Amniotic epithelial cell (primary cell): ENCODE data around the gene DERL3.

Experiments used
- DNase-seq: peaks from one replicate; pipeline ENCODE4 v3.0.0-alpha.2; 2010; ENCODE audit warnings: low read depth

Gene DERL3

GRCh38 chr22:23847310-23847920 lies 8.6 kb upstream of the DERL3 start:
- no peak for DNase-seq

- DNase-seq, result no peak
Measured at GRCh38 chr22:23846081-23846469, 7.3 kb upstream of the DERL3 start.

GRCh38 chr22:23845265-23846080 lies 6.7 kb upstream of the DERL3 start:
- DNase-seq, result no peak

DNA sequence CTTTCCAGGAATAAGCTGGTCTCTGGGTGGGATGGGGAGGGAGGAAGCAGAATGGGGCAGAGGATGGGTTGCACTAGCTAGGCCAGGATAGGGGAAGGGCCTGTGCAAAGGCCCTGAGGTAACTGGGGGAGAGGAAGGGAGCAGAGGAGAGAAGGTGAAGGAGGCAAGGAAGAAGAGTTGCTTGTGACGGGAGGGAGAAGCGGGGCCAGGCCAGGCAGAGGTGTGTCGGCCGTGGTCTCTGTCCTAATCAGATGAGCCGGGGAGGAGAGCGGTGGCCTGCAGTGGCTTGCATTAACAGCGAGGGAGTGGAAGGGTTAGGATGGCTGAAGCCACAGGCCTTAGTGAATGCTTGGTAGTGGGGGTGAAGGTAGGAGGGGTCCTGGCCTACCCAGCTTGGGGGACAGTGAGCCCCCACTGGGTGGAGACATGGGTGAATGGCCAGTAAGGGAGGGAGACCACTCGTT lies 6.0 kb upstream of the DERL3 start:
- no peak for DNase-seq

GRCh38 chr22:23842599-23842998 lies 3.8 kb upstream of the DERL3 start:
- no peak for DNase-seq

- DNase-seq, result no peak
Measured at GRCh38 chr22:23841736-23842445, 3.1 kb upstream of the DERL3 start.

DNA sequence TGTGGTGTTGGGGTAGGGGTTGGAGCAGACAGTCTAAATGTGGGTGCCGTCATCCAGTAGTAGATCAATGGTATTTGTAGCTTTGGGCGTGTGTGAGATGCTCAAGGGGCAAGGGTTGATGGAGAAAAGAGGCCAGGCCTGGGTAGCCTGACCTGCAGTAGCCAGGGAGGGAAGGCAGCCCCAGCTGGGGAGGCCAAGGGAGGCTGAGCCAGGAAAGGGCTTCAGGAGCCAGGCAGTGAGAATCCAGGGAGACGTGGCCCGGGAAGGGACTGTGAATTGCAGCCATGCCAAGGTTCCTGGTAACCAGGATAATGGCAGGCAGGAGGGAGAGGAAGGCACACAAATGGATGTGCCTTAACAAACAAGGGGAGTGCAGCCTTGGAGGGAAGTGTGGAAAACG lies 2.5 kb upstream of the DERL3 start:
- DNase-seq, result no peak

DNA sequence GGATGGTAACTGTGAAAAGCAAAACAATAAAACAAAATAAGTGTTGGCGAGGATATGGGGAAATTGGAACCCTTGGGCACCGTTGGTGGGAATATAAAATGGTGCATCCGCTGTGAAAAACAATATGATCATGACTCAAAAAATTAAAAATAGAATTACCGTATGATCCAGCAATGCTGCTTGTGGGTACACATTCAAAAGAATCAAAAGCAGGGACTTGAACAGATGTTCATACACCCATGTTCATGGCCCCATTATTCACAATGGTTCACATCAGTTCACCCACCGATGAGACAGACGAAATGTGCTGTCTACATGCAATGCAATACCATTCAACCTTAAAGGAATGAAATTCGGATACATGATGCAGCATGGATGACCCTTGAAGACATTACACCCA lies 1.2 kb upstream of the DERL3 start:
- DNase-seq, result no peak

DNA sequence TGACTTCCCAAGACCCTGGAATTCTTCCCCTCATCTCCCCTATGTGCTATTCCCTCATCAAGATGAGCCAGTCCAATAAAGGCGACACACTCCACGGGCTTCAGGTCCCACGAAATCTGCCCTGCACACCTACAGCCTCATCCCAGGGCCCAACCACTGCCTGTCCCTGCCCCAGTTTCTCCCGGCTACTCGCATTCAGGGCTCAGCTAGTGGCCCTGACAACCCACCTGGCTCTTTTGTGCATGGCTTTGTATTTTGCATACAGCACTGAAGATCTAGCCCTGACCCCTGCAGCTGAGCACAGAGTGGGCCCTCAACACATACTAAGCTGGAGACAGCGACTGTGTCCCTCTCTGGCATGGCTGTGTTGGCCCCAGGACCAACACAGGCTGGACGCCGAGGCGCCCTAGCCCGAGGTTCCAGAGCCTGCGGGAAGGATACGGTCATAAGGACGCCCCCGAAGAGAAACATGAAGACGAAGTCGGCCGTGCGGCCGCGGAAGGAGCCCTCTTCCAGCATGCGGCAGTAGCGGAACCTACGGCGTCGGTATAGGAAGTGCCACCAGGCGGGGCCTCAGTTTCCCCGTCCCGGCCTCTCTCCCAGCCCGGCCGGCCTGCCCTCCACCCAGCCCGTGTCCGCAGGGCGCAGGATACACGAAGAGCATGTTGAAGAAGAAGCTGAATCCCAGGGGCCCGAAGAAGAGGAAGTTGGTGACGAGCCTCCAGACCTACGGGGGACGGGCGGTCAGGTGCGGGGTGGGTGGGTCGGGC lies 710 bp downstream of the DERL3 start:
- no peak for DNase-seq

- DNase-seq, result no peak
Measured at GRCh38 chr22:23837496-23837859, 1.3 kb downstream of the DERL3 start.

GRCh38 chr22:23836692-23837495 lies 1.9 kb downstream of the DERL3 start:
- DNase-seq, result no peak

- no peak for DNase-seq
Measured at GRCh38 chr22:23836281-23836680, 2.5 kb downstream of the DERL3 start.

GRCh38 chr22:23835484-23836144 lies 3.2 kb downstream of the DERL3 start:
- no peak for DNase-seq

- no peak for DNase-seq
Measured at GRCh38 chr22:23834793-23835483, 3.9 kb downstream of the DERL3 start.

DNA sequence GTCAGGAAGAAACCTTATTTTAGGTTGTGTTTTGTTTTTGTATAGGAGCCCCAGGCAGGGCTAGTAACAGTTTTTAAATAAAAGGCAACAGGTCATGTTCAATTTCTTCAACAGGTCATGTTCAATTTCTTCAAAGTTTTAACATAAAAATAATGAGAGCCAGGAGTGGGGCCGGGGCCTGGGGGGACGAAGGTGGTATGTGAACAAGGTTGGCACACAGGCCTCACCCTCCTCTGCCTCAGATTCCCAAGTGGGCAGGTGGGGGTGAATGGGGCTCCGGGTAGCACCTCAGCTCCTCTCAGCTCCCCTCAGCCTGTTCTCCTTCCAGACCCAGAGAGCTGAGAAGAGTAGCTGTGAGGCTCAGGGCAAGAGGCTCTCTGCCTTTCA lies 4.4 kb downstream of the DERL3 start:
- no peak for DNase-seq

GRCh38 chr22:23833911-23834317 lies 4.9 kb downstream of the DERL3 start:
- no peak for DNase-seq

DNA sequence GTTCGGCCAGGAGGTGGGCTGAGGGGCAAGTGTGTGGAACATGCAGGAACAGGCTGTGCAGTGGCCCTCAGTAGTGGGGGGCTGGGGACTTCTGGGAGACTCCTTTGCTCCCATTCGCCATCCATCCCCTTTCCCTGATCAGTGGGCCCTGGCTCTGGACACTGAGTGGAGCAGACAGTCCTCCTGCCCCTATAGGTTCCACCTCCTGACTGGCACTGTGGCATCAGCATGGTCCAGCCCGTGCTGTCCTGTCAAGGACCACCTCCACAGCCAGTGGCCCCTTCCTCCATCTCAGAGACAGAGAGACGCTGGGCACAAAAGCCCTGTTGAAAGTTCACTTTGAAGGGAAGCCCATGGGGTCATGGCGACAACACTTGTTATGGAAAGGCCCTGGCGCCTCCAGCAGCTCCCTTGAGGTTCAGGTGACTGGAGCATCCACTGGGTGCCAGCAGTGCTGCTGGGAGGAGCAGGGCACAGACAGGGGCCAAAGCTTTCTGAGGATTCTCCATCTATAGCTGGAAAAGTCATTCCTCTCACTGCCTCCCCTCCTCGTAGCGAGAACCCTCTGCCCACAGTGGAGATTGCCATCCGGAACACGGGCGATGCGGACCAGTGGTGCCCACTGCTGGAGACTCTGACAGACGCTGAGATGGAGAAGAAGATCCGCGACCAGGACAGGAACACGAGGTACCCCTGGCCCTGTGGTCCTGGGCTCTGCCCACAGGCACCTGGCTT lies 5.6 kb downstream of the DERL3 start:
- DNase-seq, result no peak

DNA sequence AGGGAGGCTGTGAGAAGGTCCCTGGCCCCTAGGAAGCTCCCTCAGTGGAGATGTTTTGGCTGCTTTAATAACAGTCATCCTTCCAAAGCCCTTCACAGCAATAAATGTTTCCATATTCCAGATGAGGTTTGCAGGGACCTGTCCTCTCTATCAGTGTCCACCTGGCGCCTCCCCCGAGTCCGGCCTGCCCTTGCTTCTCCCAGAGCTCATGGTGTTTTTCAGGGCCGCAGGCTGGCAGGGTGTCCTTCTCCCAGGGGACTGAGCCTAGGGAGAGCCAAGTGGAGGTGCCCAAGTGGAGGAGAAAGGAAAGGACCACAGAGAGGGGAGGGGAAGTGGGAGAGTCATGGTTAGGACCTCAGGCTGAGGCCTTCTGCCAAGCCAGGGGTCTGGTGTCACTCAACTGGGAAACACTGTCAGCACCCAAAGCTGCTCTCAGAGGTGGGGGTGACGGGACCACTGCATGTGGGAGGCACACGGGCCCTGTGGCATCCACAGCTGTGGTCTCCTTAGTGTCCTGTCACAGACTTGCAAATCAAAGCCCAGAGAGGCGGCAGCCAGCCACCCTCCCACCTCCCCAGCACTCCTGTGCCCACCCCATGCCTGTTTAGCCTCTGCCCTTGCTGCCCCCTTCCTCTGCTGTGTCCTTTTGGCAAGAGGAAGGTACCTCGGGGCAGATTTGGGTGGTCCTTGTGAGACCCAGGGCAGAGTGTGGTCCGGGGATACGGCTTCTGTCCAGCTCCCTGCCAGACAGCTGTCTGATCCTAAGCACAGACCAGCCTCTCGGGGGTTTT lies 6.4 kb downstream of the DERL3 start:
- DNase-seq, result no peak

- DNase-seq, result no peak
Measured at GRCh38 chr22:23831781-23832180, 7.0 kb downstream of the DERL3 start.
